Natural killer cell (primary cell): Measurements from ENCODE around the gene KHNYN. TPM values are rescaled to one million over a fixed set of nuclear protein-coding genes. Genes with fewer than 3 reads are reported as not detected.
"Not testable (repeated sequence)": the region's sequence is repeated elsewhere in the genome, so short reads cannot be mapped to it uniquely, and the experiment has no call there.

Experiments used
- ATAC-seq, 3 donors: fragments of 150-1000 bp in 2 of 3; fragments of 200-7000 bp in 1 of 3; cut with Tn5 transposase; 1 replicate in 1 of 3; 2 replicates in 2 of 3; pipeline ENCODE4 v1.10.0; 2021; ENCODE audit warnings: mild to moderate bottlenecking in 2 of 3, moderate library complexity in 2 of 3
- DNase-seq, 2 donors: peaks; one replicate each; pipeline versions ENCODE4 v3.0.0 to v3.0.0-alpha.2; 2013 to 2021; ENCODE audit warnings: mixed read lengths in 1 of 2
- H3K27ac ChIP-seq: one replicate; pipeline ENCODE4 v1.5.1; 2013; ENCODE audit warnings: mild to moderate bottlenecking, low read length
- H3K27me3 ChIP-seq: one replicate; pipeline ENCODE4 v1.6.1; 2013; ENCODE audit warnings: low read length; ENCODE audit not compliant: control insufficient read depth, insufficient read depth
- H3K36me3 ChIP-seq: one replicate; pipeline ENCODE4 v1.6.1; 2013; ENCODE audit warnings: low read length; ENCODE audit not compliant: control insufficient read depth, insufficient read depth
- H3K4me1 ChIP-seq: one replicate; pipeline ENCODE4 v1.6.1; 2013; ENCODE audit warnings: low read length; ENCODE audit not compliant: control insufficient read depth, insufficient read depth
- H3K4me3 ChIP-seq: one replicate; pipeline ENCODE4 v1.5.1; 2013; ENCODE audit warnings: low read length
- H3K9me3 ChIP-seq: one replicate; pipeline ENCODE4 v1.6.1; 2013; ENCODE audit warnings: low read length; ENCODE audit not compliant: control insufficient read depth, insufficient read depth
- H3K27ac Mint-ChIP-seq, 2 donors: one replicate each; pipeline ENCODE4 v1.8.0; 2022; ENCODE audit warnings: mild to moderate bottlenecking in 2 of 2, mixed read lengths in 2 of 2, moderate library complexity in 1 of 2
- H3K27me3 Mint-ChIP-seq, 2 donors: one replicate each; pipeline ENCODE4 v1.8.0; 2022; ENCODE audit warnings: low read depth in 2 of 2, mixed read lengths in 2 of 2
- H3K36me3 Mint-ChIP-seq: one replicate; pipeline ENCODE4 v1.8.0; 2022; ENCODE audit warnings: mixed read lengths
- H3K4me1 Mint-ChIP-seq, 2 donors: one replicate each; pipeline ENCODE4 v1.8.0; 2022; ENCODE audit warnings: mixed read lengths in 2 of 2
- H3K4me3 Mint-ChIP-seq: one replicate; pipeline ENCODE4 v1.8.0; 2022; ENCODE audit warnings: mild to moderate bottlenecking, moderate library complexity, mixed read lengths
- H3K9me3 Mint-ChIP-seq, 2 donors: one replicate each; pipeline ENCODE4 v1.8.0; 2022; ENCODE audit warnings: mixed read lengths in 2 of 2
- WGBS: methylation state at CpG from one replicate; pipeline ENCODE4 v1.1.7; 2013; ENCODE audit warnings: missing lambda C conversion rate; ENCODE audit not compliant: insufficient coverage; 5-methylcytosine and 5-hydroxymethylcytosine counted together
- intact Hi-C: fragments of 100-400 bp; cut with micrococcal nuclease; formaldehyde crosslinking; loops from one replicate; pipeline ENCODE4 v1.14.2; 2022
- total RNA-seq, 4 donors: library from RNA; stranded (reverse); fragments of 120-200 nt in 1 of 4; gene quantifications; one replicate each; pipeline versions ENCODE4 v1.2.3 to v1.2.4, GENCODE V29; 2013 to 2022
- TF ChIP-seq, protein P1 (sequence below): fragments of 200-600 bp; IDR thresholded peaks from one replicate; pipeline ENCODE4 v1.8.0; 2022; ENCODE audit warnings: antibody characterized with exemption

The KHNYN gene
- total RNA-seq, 3 donors from 2014 or later (not counting 1 experiment from before 2014, with no cell fraction given) = 106 to 141 (median 116) TPM

DNA sequence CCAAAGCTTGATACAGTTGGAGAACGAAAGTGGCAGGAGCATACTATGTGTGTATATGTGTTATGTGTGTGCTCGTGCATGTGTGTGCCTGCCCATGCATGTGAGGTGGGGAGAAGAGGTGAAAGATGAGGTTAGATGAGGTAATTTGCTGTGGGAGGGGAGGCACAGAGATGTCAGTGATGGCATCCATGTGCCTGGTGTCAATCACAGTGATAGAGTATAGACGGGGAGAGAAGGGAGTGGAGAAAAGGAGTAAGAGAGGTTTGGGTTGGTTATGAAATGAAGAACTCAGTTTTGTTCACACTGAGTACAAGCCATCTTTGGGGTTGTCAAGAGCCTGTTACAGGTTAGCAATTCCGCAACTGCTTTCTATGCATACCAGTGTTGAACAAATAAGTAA lies 45.6 kb upstream of the KHNYN start:
- WGBS = 89% methylated on average over 4 of the region's 4 CpGs
- ATAC-seq (no peak), DNase-seq (no peak)
- H3K27ac Mint-ChIP-seq = no peak overlapping the region
- TF ChIP-seq, protein P1, sequence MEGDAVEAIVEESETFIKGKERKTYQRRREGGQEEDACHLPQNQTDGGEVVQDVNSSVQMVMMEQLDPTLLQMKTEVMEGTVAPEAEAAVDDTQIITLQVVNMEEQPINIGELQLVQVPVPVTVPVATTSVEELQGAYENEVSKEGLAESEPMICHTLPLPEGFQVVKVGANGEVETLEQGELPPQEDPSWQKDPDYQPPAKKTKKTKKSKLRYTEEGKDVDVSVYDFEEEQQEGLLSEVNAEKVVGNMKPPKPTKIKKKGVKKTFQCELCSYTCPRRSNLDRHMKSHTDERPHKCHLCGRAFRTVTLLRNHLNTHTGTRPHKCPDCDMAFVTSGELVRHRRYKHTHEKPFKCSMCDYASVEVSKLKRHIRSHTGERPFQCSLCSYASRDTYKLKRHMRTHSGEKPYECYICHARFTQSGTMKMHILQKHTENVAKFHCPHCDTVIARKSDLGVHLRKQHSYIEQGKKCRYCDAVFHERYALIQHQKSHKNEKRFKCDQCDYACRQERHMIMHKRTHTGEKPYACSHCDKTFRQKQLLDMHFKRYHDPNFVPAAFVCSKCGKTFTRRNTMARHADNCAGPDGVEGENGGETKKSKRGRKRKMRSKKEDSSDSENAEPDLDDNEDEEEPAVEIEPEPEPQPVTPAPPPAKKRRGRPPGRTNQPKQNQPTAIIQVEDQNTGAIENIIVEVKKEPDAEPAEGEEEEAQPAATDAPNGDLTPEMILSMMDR = no peak
- H3K36me3 Mint-ChIP-seq = no peaks in the 10 kb centered on the region
- Histone ChIP-seq H3K36me3 (no peaks in the 10 kb centered on the region), H3K27ac (no peak overlapping the region), H3K4me3 (no peak overlapping the region), H3K27me3 (no peaks in the 10 kb centered on the region), H3K4me1 (no peaks in the 10 kb centered on the region), H3K9me3 (no peaks in the 10 kb centered on the region)
- no peak overlapping the region for H3K4me3 Mint-ChIP-seq
- intact Hi-C loops = no loop called here
- H3K27me3 Mint-ChIP-seq = peaks cover 19 to 24% of the 10 kb centered on the region in 2 donors
- no peaks in the 10 kb centered on the region for H3K4me1 Mint-ChIP-seq
- no peaks in the 10 kb centered on the region for H3K9me3 Mint-ChIP-seq

DNA sequence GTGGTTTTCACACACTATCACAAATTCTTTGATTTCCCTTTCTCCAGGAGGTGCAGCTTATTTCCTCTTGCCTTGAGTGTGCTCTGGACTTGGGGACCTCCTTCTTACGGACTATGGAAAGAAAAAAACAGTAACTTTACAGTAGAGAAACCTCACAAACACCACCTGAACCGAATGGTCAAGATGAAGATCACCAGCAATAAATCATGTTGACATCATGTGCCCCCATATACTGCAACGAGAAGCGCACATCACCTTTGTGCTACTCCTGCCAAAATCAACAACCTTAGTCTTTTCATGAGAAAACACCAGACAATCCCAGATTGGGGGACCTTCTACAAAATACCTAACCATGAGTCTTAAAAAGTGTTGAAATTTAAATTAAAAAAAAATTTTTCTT lies 44.2 kb upstream of the KHNYN start:
- H3K9me3 ChIP-seq = no peaks in the 10 kb centered on the region
- intact Hi-C loops = no loop called here
- no peak for DNase-seq
- no peaks in the 10 kb centered on the region for H3K4me1 ChIP-seq
- Mint-ChIP-seq H3K27ac (no peak overlapping the region), H3K27me3 (peaks cover 24 to 30% of the 10 kb centered on the region in 2 donors), H3K4me3 (no peak overlapping the region), H3K4me1 (no peaks in the 10 kb centered on the region), H3K36me3 (no peaks in the 10 kb centered on the region), H3K9me3 (no peaks in the 10 kb centered on the region)
- no peaks in the 10 kb centered on the region for H3K27me3 ChIP-seq
- ATAC-seq = no peak
- H3K4me3 ChIP-seq = no peak overlapping the region
- H3K27ac ChIP-seq = no peak overlapping the region
- 84% methylated on average over 4 of the region's 4 CpGs for WGBS
- H3K36me3 ChIP-seq = no peaks in the 10 kb centered on the region
- TF ChIP-seq, protein P1 = no peak

DNA sequence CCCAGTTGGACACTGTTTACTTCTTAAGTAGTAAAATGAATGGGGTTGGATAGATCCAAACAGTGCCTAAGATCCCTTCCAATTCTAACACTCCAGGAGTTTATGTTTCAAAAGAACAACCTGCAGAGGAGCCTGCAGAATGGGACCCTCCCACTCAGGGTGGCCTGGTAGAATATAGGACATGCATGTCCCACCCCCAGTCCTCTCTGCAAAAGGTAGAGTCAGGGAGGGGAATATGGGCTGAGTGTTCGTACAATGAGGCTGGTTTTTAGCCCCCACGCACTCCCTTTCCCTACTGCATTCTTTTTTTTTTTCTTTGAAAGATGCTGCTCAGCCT lies 42.8 kb upstream of the KHNYN start:
- DNase-seq (no peak), ATAC-seq (no peak)
- H3K4me1 Mint-ChIP-seq = no peaks in the 10 kb centered on the region
- H3K27me3 Mint-ChIP-seq = peaks cover 31 to 33% of the 10 kb centered on the region in 2 donors
- Histone ChIP-seq H3K4me3 (no peak overlapping the region), H3K9me3 (no peaks in the 10 kb centered on the region), H3K27me3 (no peaks in the 10 kb centered on the region), H3K4me1 (no peaks in the 10 kb centered on the region), H3K27ac (no peak overlapping the region), H3K36me3 (no peaks in the 10 kb centered on the region)
- WGBS = 100% methylated on average over 1 of the region's 2 CpGs
- intact Hi-C loops = no loop called here
- H3K27ac Mint-ChIP-seq = no peak overlapping the region
- no peak overlapping the region for H3K4me3 Mint-ChIP-seq
- H3K9me3 Mint-ChIP-seq = no peaks in the 10 kb centered on the region
- no peaks in the 10 kb centered on the region for H3K36me3 Mint-ChIP-seq
- TF ChIP-seq, protein P1 = no peak

GRCh38 chr14:24387579-24387978 lies 42.2 kb upstream of the KHNYN start:
- H3K27ac Mint-ChIP-seq, H3K9me3 Mint-ChIP-seq, H3K27ac ChIP-seq, H3K4me1 Mint-ChIP-seq, intact Hi-C loops, H3K4me3 Mint-ChIP-seq, DNase-seq, H3K36me3 ChIP-seq, H3K4me1 ChIP-seq, H3K9me3 ChIP-seq, H3K27me3 ChIP-seq, H3K4me3 ChIP-seq, H3K36me3 Mint-ChIP-seq, ATAC-seq: not testable (repeated sequence)
- WGBS = 89% methylated on average over 5 of the region's 5 CpGs
- H3K27me3 Mint-ChIP-seq = peaks cover 35 to 38% of the 10 kb centered on the region in 2 donors
